Measurements from ENCODE around the gene WNT3.
A peak's percentile ranks its signal among the peaks of the same experiment; 100 is the strongest.

The WNT3 gene

GRCh38 chr17:46737326-46737725, 81.2 kb downstream of the WNT3 start:
- no peak overlapping the region for H3K9ac ChIP-seq (ENCODE audit: low read depth, low read length)
- H3K4me1 ChIP-seq (ENCODE audit: insufficient read depth, low read length) = peaks cover 13% of the 10 kb centered on the region; the same call in 1 of the 2 replicates
- H3K27ac ChIP-seq (ENCODE audit: low read length) = no peak overlapping the region
- H3K27me3 ChIP-seq (ENCODE audit: insufficient read depth, low read length) = no peaks in the 10 kb centered on the region
- H3K9me3 ChIP-seq (ENCODE audit: insufficient read depth, low read depth, low read length) = no peaks in the 10 kb centered on the region
- H3K4me3 ChIP-seq (ENCODE audit: low read length) = no peak overlapping the region
- no peaks in the 10 kb centered on the region for H3K36me3 ChIP-seq (ENCODE audit: insufficient read depth, low read depth, low read length)

DNA sequence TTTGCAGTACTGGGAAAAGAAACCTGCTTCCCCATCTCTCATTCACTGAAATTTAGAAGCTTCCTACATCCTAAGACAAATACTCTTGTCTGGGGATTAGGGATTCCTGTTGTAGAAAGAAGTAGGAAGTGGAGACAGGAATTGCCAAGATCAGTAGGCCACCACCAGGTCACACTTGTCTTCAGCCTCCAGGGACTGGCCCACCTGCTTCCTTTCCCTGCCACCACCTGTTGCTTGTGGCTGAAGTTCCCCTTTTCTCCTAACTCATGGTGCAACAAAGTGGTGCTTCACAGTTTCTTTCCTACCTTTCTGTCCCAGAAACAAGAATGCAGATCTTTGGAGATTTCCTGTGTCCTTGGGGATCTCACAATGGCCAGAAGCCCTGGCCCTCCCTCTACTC, 82.4 kb downstream of the WNT3 start:
- Histone ChIP-seq H3K9me3 (ENCODE audit: insufficient read depth, low read depth, low read length) (no peaks in the 10 kb centered on the region), H3K27ac (ENCODE audit: low read length) (no peak overlapping the region), H3K4me3 (ENCODE audit: low read length) (no peak overlapping the region), H3K27me3 (ENCODE audit: insufficient read depth, low read length) (no peaks in the 10 kb centered on the region), H3K36me3 (ENCODE audit: insufficient read depth, low read depth, low read length) (no peaks in the 10 kb centered on the region), H3K4me1 (ENCODE audit: insufficient read depth, low read length) (peaks cover 24% of the 10 kb centered on the region; the same call in 1 of the 2 replicates), H3K9ac (ENCODE audit: low read depth, low read length) (no peak overlapping the region)

DNA sequence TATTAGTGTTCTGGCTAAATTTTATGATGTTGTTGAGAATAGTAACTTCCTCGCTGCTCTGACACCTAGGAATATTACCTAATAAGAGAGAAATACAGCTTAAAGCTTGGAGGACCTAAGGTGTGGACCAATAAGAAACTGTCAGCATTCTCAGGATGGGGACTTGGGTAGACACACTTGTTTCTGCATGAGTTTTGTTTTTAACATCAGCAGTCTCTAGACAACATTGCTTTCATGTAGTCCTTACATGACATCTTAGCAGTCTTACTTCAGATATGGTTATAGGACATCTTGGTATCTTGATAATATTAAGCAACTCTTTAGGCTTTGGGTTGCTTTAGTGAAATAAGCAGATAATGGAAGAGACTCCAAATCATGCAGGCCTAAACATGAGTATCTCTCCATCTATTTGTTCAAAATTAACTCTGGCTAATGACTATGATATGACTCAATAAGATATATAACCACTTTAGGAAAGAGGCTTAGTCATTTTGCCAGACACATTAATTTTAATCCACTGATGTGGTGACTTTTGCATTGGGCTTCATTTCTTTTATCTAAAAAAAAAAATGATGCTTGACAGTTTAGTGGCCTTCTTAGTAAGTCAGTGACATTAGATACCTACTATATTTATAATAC, 84.5 kb downstream of the WNT3 start:
- no peak overlapping the region for H3K27ac ChIP-seq (ENCODE audit: low read length)
- no peaks in the 10 kb centered on the region for H3K27me3 ChIP-seq (ENCODE audit: insufficient read depth, low read length)
- H3K9ac ChIP-seq (ENCODE audit: low read depth, low read length) = no peak overlapping the region; the same call in 1 of the 2 replicates
- no peaks in the 10 kb centered on the region for H3K9me3 ChIP-seq (ENCODE audit: insufficient read depth, low read depth, low read length)
- no peaks in the 10 kb centered on the region for H3K36me3 ChIP-seq (ENCODE audit: insufficient read depth, low read depth, low read length)
- no peak overlapping the region for H3K4me3 ChIP-seq (ENCODE audit: low read length)
- H3K4me1 ChIP-seq (ENCODE audit: insufficient read depth, low read length) = peaks cover 24% of the 10 kb centered on the region; the same call in 1 of the 2 replicates

DNA sequence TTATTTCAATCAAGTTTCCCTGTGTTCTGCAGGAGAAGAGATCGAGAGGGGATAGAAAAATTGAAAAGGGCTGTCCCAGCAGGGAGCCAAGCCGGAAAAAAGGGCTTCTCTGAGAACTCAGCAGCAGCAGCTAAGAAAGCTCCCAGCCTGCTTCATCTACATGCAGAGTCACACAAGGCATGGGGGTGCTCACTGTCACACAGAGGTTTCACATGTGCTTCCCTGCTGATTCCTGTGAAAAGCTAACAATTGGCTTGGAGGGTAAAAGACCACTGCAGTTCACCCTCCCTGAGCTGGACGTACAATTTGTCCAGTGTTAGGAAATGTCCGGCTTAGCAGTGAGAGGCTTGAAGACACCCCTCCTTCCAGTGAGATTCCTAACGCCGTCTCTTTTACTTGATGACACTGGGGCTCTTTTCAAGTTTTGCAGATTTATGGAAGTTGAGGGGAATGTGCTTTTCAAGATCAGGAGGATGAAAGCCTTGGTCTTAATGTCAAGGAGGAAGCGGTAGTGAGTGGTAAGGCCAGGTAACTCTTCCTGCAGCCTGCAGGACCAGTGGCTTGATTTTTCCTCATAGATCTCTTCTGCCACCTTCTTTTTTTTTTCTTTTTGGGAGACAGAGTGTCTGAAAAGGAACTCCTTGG, 85.6 kb downstream of the WNT3 start:
- Histone ChIP-seq H3K27me3 (ENCODE audit: insufficient read depth, low read length) (no peaks in the 10 kb centered on the region), H3K27ac (ENCODE audit: low read length) (no peak overlapping the region), H3K36me3 (ENCODE audit: insufficient read depth, low read depth, low read length) (no peaks in the 10 kb centered on the region), H3K4me1 (ENCODE audit: insufficient read depth, low read length) (peaks cover 27% of the 10 kb centered on the region; the same call in 1 of the 2 replicates), H3K9me3 (ENCODE audit: insufficient read depth, low read depth, low read length) (no peaks in the 10 kb centered on the region), H3K4me3 (ENCODE audit: low read length) (peak overlapping the region; percentile 56), H3K9ac (ENCODE audit: low read depth, low read length) (peak overlapping the region; percentile 35; the same call in 1 of the 2 replicates)

- Histone ChIP-seq H3K9ac (ENCODE audit: low read depth, low read length) (peak overlapping the region; percentile 35; the same call in 1 of the 2 replicates), H3K4me3 (ENCODE audit: low read length) (peak overlapping the region; percentile 56), H3K27me3 (ENCODE audit: insufficient read depth, low read length) (no peaks in the 10 kb centered on the region), H3K27ac (ENCODE audit: low read length) (peak overlapping the region; percentile 23), H3K36me3 (ENCODE audit: insufficient read depth, low read depth, low read length) (no peaks in the 10 kb centered on the region), H3K4me1 (ENCODE audit: insufficient read depth, low read length) (peaks cover 31% of the 10 kb centered on the region; the same call in 1 of the 2 replicates), H3K9me3 (ENCODE audit: insufficient read depth, low read depth, low read length) (no peaks in the 10 kb centered on the region)
These were observed 86.3 kb downstream of the WNT3 start for GRCh38 chr17:46732160-46732559.

GRCh38 chr17:46730679-46731078, 87.8 kb downstream of the WNT3 start:
- no peak overlapping the region for H3K4me3 ChIP-seq (ENCODE audit: low read length)
- H3K27me3 ChIP-seq (ENCODE audit: insufficient read depth, low read length) = no peaks in the 10 kb centered on the region
- H3K9ac ChIP-seq (ENCODE audit: low read depth, low read length) = no peak overlapping the region
- H3K9me3 ChIP-seq (ENCODE audit: insufficient read depth, low read depth, low read length) = no peaks in the 10 kb centered on the region
- H3K36me3 ChIP-seq (ENCODE audit: insufficient read depth, low read depth, low read length) = no peaks in the 10 kb centered on the region
- H3K4me1 ChIP-seq (ENCODE audit: insufficient read depth, low read length) = peaks cover 31% of the 10 kb centered on the region; the same call in 1 of the 2 replicates
- no peak overlapping the region for H3K27ac ChIP-seq (ENCODE audit: low read length)

GRCh38 chr17:46730026-46730425, 88.5 kb downstream of the WNT3 start:
- Histone ChIP-seq H3K4me3 (ENCODE audit: low read length) (no peak overlapping the region), H3K9ac (ENCODE audit: low read depth, low read length) (no peak overlapping the region), H3K4me1 (ENCODE audit: insufficient read depth, low read length) (peaks cover 31% of the 10 kb centered on the region; the same call in 1 of the 2 replicates), H3K9me3 (ENCODE audit: insufficient read depth, low read depth, low read length) (no peaks in the 10 kb centered on the region), H3K36me3 (ENCODE audit: insufficient read depth, low read depth, low read length) (no peaks in the 10 kb centered on the region), H3K27me3 (ENCODE audit: insufficient read depth, low read length) (no peaks in the 10 kb centered on the region), H3K27ac (ENCODE audit: low read length) (no peak overlapping the region)

DNA sequence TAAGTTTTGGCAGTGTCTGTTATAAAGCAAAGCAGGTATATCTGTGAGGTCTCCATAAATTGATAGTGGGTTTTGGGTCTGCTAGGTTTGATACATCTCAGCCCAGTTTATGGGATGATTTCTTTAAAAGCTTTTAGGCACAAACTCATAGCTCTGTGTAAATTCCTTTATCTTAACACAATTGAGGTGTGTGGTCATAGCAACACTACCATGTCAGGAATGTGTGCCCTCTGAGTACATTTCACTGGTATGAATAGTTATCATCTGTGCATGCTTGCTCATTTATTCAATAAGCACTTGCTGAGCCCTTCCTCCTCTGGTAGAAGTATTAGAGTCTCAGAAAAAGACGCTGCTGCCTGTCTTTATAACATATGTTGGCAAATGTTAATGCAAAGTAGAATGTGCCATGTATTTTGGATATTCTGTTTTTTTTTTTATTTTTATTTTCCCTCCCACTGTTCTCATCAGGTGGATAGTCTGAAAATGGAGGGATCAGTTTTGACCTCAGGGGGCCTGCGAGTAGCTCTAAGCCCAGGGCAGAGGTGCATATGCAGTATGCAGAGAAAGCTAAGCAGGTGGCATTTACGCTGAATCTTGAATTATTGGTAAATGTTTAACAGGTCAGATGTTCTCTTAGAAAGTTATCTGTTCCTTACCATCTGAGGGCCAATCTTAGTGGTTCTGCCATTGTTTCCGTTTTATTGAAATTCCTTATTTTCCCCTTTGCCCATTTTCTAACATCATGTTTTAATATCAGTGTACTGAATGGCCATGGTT, 90.7 kb downstream of the WNT3 start:
- Histone ChIP-seq H3K36me3 (ENCODE audit: insufficient read depth, low read depth, low read length) (no peaks in the 10 kb centered on the region), H3K4me1 (ENCODE audit: insufficient read depth, low read length) (peaks cover 20% of the 10 kb centered on the region; the same call in 1 of the 2 replicates), H3K9me3 (ENCODE audit: insufficient read depth, low read depth, low read length) (no peaks in the 10 kb centered on the region), H3K4me3 (ENCODE audit: low read length) (no peak overlapping the region), H3K27ac (ENCODE audit: low read length) (no peak overlapping the region), H3K27me3 (ENCODE audit: insufficient read depth, low read length) (no peaks in the 10 kb centered on the region), H3K9ac (ENCODE audit: low read depth, low read length) (no peak overlapping the region)

DNA sequence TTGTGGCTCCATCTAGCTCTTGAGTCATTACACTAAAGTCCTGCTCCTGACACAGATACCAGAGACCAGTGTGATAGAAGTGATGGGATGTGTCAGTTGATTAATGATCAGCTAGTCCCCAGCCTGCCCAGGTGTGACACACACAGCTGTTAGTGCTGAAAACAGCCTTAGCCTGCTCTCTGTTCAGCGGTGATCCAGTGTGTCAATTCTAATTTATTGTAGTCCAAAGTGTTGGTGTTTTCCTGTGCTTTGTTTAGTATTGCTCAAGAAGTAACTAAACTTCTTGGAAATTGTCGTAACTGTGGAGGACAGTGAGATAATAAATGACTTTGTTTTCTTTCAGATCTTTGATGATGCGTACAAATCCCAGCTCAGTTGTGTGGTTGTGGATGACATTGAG, 92.3 kb downstream of the WNT3 start:
- Histone ChIP-seq H3K27me3 (ENCODE audit: insufficient read depth, low read length) (no peaks in the 10 kb centered on the region), H3K27ac (ENCODE audit: low read length) (no peak overlapping the region), H3K4me1 (ENCODE audit: insufficient read depth, low read length) (peaks cover 7% of the 10 kb centered on the region; the same call in 1 of the 2 replicates), H3K36me3 (ENCODE audit: insufficient read depth, low read depth, low read length) (no peaks in the 10 kb centered on the region), H3K4me3 (ENCODE audit: low read length) (no peak overlapping the region), H3K9ac (ENCODE audit: low read depth, low read length) (no peak overlapping the region), H3K9me3 (ENCODE audit: insufficient read depth, low read depth, low read length) (no peaks in the 10 kb centered on the region)

DNA sequence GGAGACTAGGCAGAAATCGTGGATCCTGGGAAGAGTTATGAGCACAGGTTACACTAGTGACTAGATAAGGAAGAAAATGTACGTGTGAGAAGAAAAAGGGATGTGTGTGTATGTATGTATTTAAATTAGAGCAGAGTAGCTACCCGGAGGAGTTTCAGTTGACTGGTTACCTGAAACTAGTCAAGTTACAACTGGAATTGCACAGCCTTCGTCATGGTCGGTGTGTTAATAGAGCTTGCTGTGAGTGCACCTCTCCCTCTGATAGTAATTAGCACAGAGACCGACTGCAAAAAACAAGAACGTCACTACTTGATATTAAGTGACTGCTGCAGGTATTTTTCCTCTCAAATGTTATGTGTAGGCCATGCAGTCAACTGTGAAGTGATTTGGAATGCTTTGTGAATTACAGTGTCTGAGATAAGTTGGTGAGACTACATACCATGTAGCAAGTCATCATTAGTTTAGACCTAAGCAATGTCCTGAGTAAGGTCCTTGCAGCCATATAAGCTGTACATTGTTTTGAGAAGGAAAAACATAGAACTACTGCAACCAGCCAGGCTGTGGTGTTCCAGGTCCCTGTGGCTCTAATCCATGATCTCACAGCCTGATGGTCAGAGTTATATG, 95.7 kb downstream of the WNT3 start:
- Histone ChIP-seq H3K4me1 (ENCODE audit: insufficient read depth, low read length) (peaks cover 3% of the 10 kb centered on the region; the same call in 1 of the 2 replicates), H3K9ac (ENCODE audit: low read depth, low read length) (no peak overlapping the region), H3K9me3 (ENCODE audit: insufficient read depth, low read depth, low read length) (no peaks in the 10 kb centered on the region), H3K4me3 (ENCODE audit: low read length) (no peak overlapping the region), H3K27me3 (ENCODE audit: insufficient read depth, low read length) (no peaks in the 10 kb centered on the region), H3K27ac (ENCODE audit: low read length) (no peak overlapping the region), H3K36me3 (ENCODE audit: insufficient read depth, low read depth, low read length) (no peaks in the 10 kb centered on the region; the same call in 1 of the 2 replicates)

GRCh38 chr17:46720408-46720807, 98.1 kb downstream of the WNT3 start:
- H3K27ac ChIP-seq (ENCODE audit: low read length) = no peak overlapping the region
- H3K9me3 ChIP-seq (ENCODE audit: insufficient read depth, low read depth, low read length) = no peaks in the 10 kb centered on the region
- H3K36me3 ChIP-seq (ENCODE audit: insufficient read depth, low read depth, low read length) = peaks cover 5% of the 10 kb centered on the region; the same call in 1 of the 2 replicates
- H3K9ac ChIP-seq (ENCODE audit: low read depth, low read length) = no peak overlapping the region
- no peak overlapping the region for H3K4me3 ChIP-seq (ENCODE audit: low read length)
- no peaks in the 10 kb centered on the region for H3K4me1 ChIP-seq (ENCODE audit: insufficient read depth, low read length)
- H3K27me3 ChIP-seq (ENCODE audit: insufficient read depth, low read length) = no peaks in the 10 kb centered on the region

Measured in iPS-20b (cell line).